Brain microvascular endothelial cell (primary cell): Measurements from ENCODE around the gene INTU.

Experiments used
- DNase-seq: peaks from one replicate; pipeline ENCODE4 v3.0.0-alpha.2; 2020
- H3K27ac ChIP-seq: fragments of 250-450 bp; sonication (Bioruptor Pico); 2 replicates; pipeline ENCODE4 v1.5.1; 2020; ENCODE audit warnings: mild to moderate bottlenecking, moderate library complexity
- H3K27me3 ChIP-seq: fragments of 250-450 bp; sonication (Bioruptor Pico); replicated peaks from 2 replicates; pipeline ENCODE4 v1.5.1; 2020; ENCODE audit warnings: mild to moderate bottlenecking
- H3K36me3 ChIP-seq: fragments of 250-450 bp; sonication (Bioruptor Pico); replicated peaks from 2 replicates; pipeline ENCODE4 v1.5.1; 2020; ENCODE audit warnings: mild to moderate bottlenecking
- H3K4me3 ChIP-seq: 2 replicates; pipeline ENCODE4 v1.5.1; 2011; ENCODE audit warnings: low read depth, mild to moderate bottlenecking, control low read depth, low read length, moderate library complexity
- CTCF ChIP-seq: IDR thresholded peaks from 2 replicates; pipeline ENCODE4 v1.5.1; 2011; ENCODE audit warnings: low read depth, mild to moderate bottlenecking, moderate library complexity, low read length, control low read depth, inconsistent platforms; ENCODE audit errors: missing control alignments
- in situ Hi-C: cut with HindIII; loops from 2 replicates; pipeline ENCODE4 v1.10.0; 2017; ENCODE audit warnings: low sequenced_read_pairs, low pct_ligation_motif_present

INTU gene

GRCh38 chr4:127731406-127731805 lies 98.6 kb downstream of the INTU start:
- Histone ChIP-seq H3K27ac (no peak overlapping the region), H3K4me3 (no peak overlapping the region), H3K27me3 (no peaks in the 10 kb centered on the region), H3K36me3 (no peaks in the 10 kb centered on the region)
- in situ Hi-C loops: loop anchor here (25.0 kb wide), 1 partner anchor 119 kb away; no protein-coding TSS in a partner anchor
- TF ChIP-seq CTCF: no peak
- DNase-seq: no peak

- peak; percentile 30 for TF ChIP-seq CTCF
- Histone ChIP-seq H3K4me3 (no peak overlapping the region), H3K36me3 (no peaks in the 10 kb centered on the region), H3K27ac (no peak overlapping the region), H3K27me3 (no peaks in the 10 kb centered on the region)
- in situ Hi-C loops: loop anchor here (25.0 kb wide), 1 partner anchor 120 kb away; no protein-coding TSS in a partner anchor
- peak; percentile 31 for DNase-seq
Observed at GRCh38 chr4:127732623-127733328, 100.0 kb downstream of the INTU start.

GRCh38 chr4:127734976-127735375 lies 102.2 kb downstream of the INTU start:
- Histone ChIP-seq H3K27me3 (no peaks in the 10 kb centered on the region), H3K36me3 (no peaks in the 10 kb centered on the region), H3K4me3 (no peak overlapping the region), H3K27ac (no peak overlapping the region)
- no peak for DNase-seq
- no peak for TF ChIP-seq CTCF
- in situ Hi-C loops: loop anchor here (25.0 kb wide), 1 partner anchor 123 kb away; no protein-coding TSS in a partner anchor

- Histone ChIP-seq H3K27ac (no peak overlapping the region), H3K36me3 (no peaks in the 10 kb centered on the region), H3K27me3 (no peaks in the 10 kb centered on the region), H3K4me3 (no peak overlapping the region)
- TF ChIP-seq CTCF: no peak
- DNase-seq: no peak
- in situ Hi-C loops: loop anchor here (25.0 kb wide), 1 partner anchor 125 kb away; no protein-coding TSS in a partner anchor
Observed at GRCh38 chr4:127737295-127737694, 104.5 kb downstream of the INTU start.

GRCh38 chr4:127741247-127741646 lies 108.5 kb downstream of the INTU start:
- Histone ChIP-seq H3K4me3 (no peak overlapping the region), H3K27me3 (no peaks in the 10 kb centered on the region), H3K27ac (no peak overlapping the region), H3K36me3 (no peaks in the 10 kb centered on the region)
- no peak for TF ChIP-seq CTCF
- in situ Hi-C loops: loop anchor here (25.0 kb wide), 1 partner anchor 129 kb away; no protein-coding TSS in a partner anchor
- DNase-seq: no peak
